Activated CD4-positive, CD25-positive, alpha-beta regulatory T cell (primary cell): ENCODE measurements around the gene RNF111.

Experiments used
- DNase-seq, 4 experiments: peaks; one replicate each; lab custom pipeline; 2025; lab: John Stamatoyannopoulos, UW

The RNF111 gene

GRCh38 chr15:58987491-58988005 is at the start of gene RNF111:
Gene RNF111, plus strand, starts transcription at chr15:58987663. Its CDS starts 43,160 bp downstream, at chr15:59030823.
- peak; percentile 67 to 80 (median 75) for DNase-seq

DNA sequence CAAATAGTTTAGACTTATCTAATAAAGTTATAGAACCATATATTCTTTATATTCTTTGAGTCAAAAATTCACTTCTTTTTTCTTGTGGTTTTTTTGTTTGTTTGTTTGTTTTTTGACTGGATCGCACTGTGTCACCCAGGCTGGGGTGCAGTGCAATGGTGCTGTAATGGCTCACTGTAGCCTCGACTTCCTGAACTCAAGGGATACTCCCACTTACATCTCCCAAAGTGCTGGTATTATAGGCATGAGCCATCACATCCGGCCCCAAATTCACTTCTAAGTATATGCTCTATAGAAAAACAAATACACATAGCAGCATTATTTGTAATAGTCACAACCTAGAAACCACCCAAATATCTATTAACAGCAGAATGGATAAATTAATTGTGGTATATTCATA is 40.3 kb upstream of the RNF111 start:
- no peak for DNase-seq

DNA sequence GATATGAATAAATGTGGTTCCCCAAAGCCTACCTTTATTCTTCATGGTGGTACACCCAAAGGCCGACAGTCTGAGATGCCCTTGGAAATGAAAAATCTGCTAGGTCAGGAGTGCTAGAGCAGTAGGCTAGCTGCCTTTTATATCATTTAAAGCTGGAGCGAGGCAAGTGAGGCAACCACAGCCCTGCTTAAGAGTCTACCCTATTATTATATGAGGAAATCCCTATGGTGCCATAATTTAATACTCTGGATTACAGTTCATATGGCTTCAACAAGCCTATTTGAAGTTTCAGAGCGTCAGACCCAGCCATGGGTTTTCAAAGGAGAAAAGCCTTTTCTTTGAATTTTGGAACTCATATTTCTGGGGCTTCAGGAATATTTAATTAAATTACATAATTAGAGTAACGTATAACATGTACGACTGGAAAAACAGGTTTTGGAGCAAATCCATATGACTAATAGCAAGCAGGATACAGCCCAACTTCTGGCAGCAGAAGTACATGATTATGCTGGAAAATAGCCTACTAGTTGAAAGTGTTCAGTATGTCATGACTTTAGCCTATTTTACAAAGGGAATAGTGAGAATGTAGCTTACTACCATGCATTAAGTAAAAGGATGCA is 36.0 kb upstream of the RNF111 start:
- no peak for DNase-seq

- no peak for DNase-seq
Measured at GRCh38 chr15:58952751-58953150, 34.7 kb upstream of the RNF111 start.

DNA sequence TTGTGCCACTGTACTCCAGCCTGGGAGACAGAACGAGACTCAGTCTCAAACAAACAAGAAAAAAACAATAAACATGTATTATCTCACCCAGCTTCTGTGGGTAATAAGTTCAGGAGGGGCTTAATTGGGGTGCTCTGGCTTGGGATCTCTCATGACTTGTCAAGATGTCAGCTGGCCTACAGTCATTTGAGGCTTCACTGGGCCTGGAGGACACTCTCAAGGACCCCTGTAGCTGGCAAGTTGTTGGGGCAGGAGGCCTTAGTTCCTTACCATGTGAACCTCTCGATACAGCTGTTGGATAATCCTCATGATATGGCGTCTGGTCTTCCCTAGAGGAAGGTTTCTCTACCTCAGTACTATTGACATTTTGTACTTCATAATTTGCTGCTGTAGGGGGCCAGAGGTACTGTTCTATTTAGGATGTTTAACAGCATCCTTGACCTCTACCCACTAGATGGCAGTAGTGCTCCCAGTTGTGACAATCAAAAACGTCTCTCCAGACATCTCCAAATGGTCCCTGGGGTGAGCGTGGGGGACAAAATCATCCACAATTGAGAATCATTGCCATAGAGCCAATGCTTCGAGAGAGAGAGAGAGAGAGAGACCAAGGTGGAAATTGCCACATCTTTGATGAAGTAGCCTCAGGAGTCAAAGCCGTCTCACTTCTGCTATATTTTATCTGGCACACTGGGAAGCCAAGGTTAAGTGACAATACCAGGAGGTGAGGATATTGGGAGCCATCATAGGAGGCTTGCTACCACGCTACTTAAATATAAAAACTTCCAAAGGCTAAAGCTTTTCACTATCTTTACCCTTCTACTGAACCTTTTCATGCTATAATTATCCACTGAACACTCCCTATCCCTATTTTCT is 30.1 kb upstream of the RNF111 start:
- peak; percentile 20 to 43 (median 24) for DNase-seq

DNA sequence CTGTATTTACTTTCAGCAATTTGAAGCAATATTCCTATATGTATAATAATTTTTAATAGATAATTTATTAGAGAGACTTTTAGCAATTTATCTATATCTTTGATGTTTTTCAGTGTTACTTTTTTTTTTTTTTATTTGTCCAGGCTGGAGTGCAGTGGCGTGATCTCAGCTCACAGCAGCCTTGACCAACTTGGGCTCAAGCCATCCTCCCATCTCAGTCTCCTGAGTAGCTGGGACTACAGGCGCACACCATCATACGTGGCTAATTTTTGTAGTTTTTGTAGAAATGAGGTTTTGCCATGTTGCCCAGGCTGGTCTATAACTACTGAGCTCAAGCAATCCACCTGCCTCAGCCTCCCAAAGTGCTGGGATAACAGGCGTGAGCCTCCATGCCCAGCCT is 28.7 kb upstream of the RNF111 start:
- DNase-seq = no peak

- DNase-seq = no peak
Measured at GRCh38 chr15:58962136-58962535, 25.3 kb upstream of the RNF111 start.

GRCh38 chr15:58962662-58963565 is 24.5 kb upstream of the RNF111 start:
- no peak for DNase-seq

GRCh38 chr15:58966698-58967097 is 20.8 kb upstream of the RNF111 start:
- no peak for DNase-seq

- DNase-seq = no peak
Measured at GRCh38 chr15:58967479-58967878, 20.0 kb upstream of the RNF111 start.

GRCh38 chr15:58977887-58978286 is 9.6 kb upstream of the RNF111 start:
- DNase-seq = no peak

GRCh38 chr15:58980351-58980939 is 7.0 kb upstream of the RNF111 start:
- DNase-seq = no peak

DNA sequence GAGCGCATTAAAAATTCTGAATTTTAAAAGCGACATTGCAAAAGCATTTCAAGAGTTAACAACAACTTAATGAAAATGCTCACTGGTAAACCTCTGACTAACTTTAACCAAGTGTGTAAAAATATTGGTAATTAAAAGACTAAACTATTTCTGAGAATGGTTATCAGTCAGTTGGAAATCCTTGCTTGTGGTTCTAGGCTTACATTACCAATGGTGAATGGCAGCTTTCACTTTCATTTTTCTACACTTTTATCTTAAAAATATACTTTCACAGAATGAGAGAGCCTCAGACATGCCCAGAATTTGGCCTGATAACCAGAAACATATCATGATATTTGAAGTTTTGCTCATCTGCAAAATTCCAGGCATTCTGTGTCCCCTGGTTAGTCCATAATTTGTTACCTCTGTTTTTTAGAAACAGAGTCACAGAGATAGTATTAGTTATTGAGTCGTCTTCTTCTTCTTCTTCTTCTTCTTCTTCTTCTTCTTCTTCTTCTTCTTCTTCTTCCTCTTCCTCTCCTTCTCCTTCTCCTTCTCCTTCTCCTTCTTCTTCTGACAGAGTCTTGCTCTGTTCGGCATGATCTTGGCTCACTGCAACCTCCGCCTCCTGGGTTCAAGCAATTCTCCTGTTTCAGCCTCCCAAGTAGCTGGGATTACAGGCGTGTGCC is 5.5 kb upstream of the RNF111 start:
- no peak for DNase-seq

DNA sequence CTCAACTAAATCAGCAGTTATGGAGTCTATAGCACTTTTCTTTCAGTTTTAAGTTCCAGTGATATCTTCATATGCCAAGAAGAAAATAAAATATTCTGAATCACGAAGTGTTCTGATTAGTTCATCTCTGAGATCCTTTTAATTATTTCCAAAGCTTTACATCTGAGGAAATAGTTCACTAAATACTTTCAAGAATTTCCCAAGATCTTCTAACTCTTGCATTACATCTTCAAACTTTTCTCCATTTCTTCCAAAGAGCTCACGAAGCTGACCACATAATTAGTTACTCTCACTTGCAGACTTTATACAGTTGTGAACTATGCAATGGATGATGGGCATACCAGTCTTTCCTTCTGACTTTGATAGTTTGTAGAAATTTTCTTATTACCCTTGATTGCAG is 4.2 kb upstream of the RNF111 start:
- no peak for DNase-seq

GRCh38 chr15:58985443-58985842 is 2.0 kb upstream of the RNF111 start:
- DNase-seq = no peak

DNA sequence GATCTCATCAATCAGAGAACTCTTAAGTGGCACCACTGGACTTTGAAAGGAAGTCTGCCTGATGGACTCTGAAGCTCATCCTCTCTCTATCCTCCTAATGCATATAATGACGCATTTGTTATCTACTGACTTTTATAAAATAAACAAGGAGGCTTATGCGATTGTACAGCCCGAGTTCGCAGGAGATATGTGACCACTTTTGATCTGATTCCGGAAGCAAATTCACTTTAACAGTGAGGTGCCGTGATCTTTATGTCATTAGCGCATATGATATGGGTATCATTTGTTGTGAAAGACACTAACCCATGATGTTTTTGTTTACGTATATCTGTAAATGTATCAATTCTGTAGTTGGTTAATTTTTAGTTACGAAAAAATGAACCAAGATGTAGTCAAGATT is 427 bp upstream of the RNF111 start:
- no peak for DNase-seq

DNA sequence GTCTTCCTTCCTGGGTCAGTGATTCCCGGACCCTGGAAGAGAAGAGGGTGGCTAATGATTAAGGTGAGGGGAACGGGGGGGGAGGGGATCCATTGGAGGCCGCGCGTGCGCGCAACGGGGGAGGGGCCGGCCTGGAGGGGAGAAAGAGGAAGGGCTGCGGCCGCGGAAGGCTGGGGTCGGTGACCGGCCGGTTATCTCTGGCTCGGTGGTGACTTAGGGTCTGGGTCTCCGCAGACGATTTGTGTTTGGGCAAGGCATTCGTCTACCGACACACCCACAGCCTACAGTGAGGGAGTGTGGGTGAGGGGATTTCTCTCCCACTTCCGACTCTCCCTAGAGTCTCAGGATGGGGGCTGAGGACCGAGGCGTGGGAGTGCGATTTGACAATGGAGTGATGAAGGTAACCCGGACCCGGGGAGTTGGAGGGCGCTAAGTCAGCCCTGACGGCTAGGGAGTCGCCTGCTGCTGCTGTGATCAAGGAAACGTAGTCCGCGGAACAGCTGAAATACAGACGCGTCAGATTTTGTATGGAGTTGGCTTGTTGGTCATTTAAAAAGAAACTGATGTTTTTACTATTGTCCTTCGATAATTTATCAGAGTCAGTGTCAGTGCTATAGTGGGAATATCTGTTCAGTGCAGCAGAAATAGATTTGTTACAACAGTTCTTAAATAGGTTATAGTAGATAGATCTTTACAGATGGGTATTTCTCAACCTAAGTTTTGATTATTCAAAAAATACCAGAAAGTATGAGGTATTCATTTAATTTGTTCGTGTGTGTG is 733 bp downstream of the RNF111 start:
- peak; percentile 26 to 40 (median 34) for DNase-seq

DNA sequence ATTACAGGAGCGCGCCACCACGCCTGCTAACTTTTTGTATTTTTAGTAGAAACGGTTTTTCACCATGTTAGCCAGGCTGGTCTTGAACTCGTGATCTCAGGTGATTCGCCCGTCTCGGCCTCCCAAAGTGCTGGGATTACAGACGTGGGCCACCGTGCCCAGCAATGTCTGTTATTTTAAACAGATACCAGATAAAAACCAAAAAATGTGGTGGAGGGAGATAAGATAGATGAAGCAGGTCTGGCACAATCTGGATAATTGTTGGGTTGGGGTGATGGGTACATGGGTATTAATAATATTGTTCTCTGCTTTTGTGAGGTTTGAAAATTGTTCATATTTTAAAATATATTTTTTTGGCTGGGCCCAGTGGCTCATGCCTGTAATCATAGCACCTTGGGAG is 4.7 kb downstream of the RNF111 start:
- no peak for DNase-seq

DNA sequence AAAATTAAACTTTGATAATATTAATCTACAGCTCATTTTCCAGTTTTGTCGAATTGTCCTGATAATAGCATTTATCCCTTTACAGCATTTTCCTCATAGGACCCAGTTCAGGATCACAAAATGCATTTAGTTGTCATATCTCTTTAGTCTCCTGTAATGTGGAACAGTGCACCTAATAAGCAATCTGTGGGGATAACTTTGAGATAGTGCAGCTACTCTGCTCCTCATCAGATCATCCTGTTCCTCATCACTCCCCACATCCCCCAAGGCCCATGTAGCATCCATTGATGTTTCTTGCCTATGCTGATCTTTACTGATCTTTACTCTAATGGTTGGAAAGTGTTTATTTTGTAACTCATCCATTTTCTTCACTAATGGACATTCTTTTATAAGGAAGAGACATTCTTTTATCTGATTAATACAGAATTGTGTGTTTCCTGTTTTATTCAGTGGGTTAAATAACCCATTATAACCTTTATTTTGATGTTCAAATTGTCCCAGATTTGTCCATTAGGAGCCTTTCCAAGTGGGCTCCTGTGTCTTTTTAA is 7.5 kb downstream of the RNF111 start:
- DNase-seq = no peak

DNA sequence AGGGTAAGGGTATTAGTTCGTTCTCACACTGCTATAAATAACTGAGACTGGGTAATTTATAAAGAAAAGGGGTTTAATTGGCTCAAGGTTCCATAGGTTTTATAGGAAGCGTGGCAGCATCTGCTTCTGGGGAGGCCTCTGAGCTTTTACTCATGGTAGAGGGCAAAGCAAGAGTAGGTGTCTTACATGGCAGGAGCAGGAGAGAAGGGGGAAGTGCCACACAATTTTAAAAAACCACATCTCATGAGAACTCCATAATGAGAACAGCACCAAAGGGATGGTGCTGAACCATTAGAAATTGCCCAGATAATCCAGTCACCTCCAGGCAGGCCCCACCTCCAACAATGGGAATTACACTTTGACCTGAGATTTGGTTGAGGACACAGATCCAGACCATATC is 12.2 kb downstream of the RNF111 start:
- no peak for DNase-seq
